Putamen (tissue), 1 donor: ENCODE data around the gene OGFOD3.

Source experiments
- DNase-seq: peaks from one replicate; pipeline ENCODE4 v3.0.0-alpha.2; 2016; ENCODE audit warnings: low spot score

Gene OGFOD3

DNA sequence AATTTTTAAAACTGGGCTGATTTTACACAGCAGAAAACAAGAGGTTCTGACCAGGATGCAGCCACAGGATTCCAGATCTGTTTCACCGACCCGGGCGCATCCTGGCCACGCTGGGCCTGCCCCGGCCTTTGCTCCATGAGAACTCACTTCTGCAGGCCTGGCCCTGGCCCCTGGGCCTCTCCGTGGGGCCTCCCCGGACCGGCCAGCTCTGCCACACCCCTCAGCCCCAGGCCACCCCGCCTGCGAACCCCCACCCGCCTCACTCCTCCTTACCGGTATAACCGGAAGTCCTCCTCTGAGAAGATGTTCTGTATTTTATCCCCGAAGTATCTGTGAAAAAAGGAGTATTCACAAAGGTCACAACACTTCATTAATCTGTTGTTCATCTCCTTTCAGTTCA lies 13.3 kb downstream of the OGFOD3 start:
- no peak for DNase-seq

DNA sequence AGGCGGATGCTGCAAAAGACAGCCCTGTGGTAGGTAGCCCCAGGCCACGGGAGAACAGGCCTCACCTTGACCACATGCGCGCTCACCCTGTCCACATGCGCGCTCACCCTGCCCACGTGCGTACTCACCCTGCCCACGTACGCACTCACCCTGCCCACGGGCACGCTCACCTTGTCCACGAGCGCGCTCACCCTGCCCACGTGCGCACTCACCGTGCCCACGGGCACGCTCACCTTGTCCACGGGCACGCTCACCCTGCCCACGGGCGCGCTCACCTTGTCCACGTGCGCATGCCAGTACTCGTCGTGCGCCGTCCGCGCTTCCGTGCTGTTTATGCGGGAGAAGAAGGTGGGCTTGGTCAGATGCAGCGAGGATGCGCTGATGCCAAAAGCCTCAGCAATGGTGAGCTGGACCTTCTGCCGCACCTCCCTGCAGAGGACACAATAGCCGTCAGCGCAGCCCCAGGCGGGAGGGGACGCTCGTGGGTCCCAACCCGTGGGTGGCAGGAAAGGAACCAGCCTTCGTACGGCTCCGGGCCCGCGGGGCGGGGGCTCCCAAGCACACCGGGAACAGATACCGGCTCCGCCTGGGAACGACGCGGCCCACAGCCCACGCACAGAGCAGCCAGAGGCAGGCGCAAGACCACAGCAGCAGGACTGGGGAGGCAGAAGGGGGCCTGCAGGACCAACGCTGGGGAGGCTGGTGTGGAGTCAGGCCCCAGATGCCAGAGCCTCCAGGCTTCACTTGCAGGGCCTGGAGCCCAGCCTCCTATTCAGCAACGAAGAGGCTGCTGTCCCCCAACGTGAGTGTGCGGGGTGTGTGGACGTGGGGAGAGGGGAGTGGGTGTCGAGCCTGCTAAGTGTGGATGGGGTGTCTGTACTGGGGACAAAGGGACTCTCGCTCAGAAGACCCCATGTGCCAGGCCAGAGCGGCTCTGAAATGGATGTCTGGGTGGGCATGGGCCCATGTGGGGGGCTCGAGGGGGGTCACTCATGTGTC lies 14.4 kb downstream of the OGFOD3 start:
- no peak for DNase-seq

DNA sequence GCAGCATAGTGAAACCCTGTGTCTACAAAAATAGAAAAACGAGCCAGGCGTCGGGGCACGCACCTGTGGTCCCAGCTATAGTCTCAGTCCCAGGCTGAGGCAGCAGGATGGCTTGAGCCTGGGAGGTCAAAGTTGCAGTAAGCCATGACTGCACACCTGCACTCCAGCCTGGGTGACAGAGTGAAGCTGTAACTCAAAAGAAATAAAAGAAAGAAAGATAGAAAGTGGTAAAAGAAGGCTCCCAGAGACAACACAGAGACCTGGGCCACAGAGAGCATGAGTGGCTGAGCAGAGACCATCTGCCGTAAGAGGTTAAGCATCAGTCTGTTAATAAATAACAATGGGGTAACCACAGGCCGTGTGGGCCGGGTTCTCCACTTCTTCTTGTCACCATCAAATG lies 15.5 kb downstream of the OGFOD3 start:
- no peak for DNase-seq

DNA sequence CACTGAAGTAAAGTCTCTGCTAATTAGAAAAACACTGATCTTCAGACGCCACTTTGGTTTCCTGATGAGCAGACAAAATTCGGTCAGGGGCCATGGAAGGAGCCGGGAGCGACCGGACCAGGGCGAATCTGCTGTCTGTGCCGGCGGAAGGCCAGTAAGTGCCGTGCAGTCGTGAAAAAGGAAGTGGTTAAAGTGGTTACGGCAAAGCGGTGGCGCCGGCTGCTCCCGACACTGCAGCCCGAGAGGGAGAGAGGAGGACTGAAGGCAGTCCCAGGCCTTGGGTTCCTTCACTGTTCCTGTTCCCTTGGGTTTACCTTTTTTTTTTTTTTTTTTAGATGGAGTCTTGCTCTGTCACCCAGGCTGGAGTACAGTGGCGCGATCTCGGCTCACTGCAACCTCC lies 17.6 kb downstream of the OGFOD3 start:
- DNase-seq, result no peak

DNA sequence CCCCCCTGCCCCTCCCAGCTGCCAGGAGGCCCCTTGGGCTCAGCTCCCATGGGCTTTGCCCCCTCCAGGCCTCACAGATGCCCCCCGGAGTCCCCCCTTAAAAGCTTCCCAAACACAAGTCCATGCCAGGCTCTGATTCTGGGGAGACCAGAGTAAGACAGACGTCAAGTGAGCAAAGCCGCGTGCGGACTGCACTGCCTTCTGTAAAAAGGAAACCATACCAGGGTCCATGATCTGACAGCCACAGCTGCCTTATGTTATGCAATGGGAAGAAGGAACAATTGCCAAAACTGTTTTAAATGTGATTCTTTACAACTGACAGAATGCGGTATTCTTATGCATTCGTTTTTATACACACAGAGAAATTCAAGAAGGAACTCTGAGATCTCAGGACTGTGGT lies 18.2 kb downstream of the OGFOD3 start:
- no peak for DNase-seq

DNA sequence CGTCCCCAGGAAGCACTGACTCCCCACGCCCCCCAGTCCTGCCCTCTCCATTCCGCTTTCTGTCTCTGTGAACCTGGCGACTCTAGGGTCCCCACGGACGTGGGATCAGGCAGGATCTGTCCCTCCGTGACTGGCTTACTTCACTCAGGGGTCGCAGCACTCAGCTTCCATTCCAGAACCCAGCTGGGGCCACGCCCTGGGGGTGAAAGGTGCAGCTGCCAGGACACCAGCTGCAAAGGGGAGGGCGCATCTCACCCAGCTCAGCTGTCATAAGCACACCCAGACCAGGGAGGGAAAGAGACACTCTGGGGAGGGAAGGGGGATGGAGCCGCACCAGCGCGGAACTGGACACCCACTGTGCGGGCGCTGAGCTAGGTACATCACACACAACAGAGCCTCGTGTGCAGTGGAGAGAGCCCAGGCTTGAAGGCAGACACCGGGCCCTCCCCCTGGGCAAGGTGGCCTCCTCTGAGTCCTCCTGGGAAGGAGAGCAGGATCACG lies 18.7 kb downstream of the OGFOD3 start:
- no peak for DNase-seq

DNA sequence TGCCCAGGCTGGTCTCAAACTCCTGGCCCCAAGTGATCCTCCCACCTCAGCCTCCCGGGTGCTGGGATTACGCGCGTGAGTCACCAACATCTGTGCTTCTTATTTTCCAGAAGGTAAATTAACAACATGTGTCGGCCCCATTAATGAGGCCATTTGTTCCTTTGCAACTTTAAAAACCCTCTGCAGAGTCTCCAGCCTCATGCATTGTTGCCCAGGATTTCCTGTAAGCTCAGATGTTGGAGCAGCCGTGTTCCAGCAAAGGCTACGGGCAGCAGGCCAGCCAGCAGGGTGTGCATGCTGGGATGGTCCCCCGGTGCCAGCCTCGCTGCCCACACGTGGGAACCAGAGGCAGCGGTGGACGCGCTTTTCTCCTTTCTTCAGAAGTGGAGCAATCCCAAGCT lies 19.3 kb downstream of the OGFOD3 start:
- no peak for DNase-seq

DNA sequence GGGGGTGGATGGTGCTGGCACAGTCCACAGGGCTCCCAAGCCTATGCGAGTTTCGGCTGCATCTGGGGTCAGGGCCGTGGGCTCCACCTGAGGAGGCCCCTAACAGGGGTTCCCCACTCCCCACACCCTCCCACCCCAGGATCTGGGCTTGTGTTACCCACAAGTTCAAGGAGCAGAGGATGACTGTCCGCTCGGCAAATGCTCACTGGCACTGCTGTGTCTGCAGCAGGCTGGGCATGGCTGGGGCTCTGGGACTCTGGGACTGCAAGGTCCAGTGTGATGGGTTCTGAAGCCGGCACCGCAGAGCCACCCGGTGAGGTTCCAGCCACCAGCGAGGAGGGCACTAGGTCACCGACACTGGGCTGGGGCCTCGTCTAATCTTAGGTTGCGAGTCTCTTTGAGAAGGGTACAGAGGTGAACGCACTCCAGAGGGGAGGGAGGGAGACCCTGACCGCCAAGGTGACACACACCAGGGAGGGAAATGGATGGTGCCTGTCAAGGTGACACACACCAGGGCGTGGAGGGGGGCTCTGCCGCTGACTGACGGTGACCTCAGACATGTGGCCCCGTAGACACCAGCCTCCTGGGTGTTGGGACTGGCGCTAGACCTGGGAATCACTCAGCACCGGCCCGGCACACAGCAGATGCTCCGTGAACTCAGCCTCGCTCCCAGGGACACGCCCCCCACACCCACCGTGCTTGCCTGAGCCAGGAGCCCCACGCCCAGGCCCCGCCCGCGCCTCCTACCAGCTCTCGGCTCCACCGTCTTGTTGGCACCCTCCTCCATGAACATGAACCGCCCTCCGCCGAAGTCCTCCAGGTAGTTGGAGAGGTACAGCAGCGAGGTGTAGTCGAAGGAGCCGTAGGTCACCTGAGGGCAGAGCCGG lies 20.7 kb downstream of the OGFOD3 start:
- DNase-seq, result no peak

DNA sequence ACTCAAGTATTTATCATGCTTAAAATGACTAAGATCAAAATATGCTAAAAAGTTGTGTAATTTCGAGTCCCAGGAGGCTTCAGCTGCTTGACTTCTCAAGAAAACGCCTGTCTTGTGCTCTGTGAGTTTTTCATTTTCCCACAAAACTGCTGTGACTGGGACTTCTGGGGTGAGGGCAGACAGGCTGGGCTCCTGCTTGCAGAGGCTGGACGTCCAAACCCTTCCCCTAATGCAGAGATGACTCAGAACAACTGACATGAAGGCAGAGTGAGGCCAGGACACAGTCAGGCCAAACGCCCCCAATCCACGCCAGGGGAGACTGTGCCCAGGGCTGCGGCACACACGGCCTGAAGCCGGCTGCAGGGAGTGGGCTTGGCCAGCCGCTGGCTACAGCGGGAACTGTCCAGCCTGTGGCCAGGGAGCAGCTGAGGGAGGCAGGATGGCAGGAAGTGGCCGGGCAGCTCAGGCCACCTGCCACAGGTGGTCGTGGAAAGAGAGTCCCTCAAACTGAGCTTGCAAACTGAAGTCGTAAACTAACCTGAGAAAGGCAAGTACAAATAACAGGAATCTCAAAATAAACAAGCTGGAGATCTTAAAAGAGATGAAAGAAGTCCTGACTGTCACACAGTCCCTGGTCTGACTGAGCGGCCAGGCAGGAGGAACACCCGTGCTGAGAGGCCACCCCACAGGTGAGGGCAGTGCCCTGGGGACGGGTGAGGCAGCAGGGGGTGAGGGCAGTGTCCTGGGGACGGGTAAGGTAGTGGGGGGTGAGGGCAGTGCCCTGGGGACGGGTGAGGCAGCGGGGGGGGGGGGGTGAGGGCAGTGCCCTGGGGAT lies 21.6 kb downstream of the OGFOD3 start:
- DNase-seq, result no peak

DNA sequence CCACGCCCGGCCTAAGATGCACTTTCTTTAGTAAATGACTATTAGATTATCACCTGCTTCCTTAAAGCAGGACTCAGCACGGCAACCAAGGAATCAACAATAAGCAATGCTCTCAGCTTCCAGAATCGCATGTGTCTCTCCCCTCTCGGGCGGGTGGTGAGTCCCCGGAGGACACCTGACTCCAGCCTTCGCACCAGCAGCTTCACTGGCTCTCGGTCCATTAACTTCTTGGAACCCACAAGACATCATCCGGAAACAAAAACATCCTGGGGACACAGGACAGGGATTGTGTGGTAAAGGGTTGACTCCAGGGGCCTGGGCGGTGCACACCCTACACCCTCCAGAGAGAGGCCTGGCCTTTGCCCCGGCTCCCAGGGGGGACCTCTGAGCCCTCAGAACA lies 24.1 kb downstream of the OGFOD3 start:
- DNase-seq, result no peak

DNA sequence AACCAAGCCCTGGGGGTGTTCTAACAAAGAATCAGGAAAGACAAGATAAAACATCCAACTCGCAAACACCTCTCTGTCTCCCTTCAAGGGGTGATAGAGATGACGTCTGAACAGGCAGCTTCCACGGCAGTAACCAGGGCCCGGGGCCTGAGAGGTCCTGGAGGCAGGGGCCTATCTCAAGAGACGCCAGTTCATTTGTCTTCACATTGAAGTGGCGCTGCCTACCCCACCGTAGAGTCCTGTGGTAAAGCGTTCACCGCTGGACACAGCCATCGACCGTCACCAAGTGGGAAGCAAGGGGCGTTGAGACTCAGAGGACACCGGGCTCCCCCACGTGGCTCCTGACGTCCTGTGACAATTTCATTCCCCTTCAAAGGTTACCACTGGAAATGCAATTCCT lies 25.4 kb downstream of the OGFOD3 start:
- no peak for DNase-seq

DNA sequence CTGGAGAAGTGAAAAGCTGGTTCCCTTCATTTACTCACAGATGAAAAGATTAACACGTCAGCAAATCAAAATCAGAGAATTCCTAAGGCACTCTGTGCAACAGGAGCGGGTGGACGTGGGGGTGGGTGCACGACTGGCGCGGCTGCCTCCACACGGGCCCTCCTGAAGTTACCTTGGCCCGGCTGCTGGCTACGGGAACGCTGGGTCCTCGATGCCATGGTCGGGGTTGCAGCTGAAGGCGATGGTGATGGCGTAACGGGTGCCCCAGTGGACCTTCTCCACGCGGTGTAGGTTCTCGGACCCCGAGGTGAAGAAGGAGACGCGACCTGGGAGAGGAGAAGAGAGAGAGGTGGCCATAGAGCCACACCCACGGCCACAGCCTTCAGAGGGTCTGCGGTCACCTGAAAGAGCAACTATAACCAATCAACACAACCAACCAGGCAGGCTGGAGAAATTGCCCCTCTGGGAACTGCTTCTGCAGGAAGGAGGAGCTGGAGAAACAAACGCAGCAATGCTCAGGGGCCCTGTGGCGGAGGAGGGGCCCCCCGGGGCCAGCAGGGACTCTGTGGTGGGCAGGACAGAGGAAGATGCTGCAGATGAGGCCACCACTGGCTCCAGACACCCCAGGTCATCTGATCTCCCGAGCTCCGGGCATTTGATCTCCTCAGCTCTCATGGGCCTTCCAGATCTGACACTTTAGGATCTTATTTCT lies 26.0 kb downstream of the OGFOD3 start:
- no peak for DNase-seq

DNA sequence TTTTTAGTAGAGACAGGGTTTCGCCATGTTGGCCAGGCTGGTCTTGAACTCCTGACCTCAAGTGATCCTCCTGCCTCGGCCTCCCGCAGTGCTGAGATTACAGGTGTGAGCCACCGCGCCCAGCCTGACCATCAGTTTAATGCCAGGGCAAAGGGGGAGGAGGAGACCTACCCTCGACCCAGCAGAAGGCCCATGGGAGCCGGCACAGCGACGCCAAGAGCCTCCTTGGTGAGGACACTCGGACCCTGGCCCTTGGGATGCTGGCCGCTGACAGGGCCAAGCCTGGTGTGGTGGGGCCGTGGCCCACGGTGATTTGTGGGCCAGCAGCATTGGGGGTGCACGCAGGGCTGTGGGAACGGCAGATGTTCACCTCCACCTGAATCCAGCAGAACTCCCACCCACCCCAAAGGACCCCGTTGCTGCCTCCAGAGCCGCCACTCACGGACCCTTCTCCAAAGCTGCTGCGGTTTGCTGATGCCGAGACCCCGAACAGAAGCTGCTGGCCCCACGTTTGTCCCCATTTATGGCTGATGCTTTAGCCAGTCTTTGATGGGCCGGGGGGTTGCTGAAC lies 26.8 kb downstream of the OGFOD3 start:
- DNase-seq, result no peak

DNA sequence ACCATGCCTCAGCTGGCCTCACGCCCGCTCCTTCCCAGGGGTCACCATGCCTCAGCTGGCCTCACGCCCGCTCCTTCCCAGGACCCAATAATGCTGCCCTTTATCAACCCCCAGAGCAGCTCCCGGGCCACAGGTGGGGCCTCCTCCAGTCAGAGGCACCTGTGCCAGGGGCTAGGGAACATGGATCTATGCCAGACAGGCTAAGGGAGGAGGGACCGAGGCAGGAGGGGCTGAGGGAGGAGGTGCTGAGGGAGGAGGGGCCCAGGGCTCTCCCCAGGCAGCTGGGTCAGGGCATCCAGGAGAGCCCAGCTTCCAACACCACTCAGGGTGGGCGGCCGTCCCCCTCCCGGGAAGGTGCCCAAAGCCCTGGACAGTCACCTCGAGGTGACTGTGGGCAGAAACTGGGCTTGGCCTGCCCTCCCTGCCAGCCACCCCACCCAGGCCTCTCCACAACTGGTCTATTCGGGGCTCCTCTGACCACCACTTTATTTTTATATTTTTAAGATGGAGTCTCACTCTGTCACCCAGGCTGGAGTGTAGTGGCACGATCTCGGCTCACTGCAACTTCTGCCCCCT lies 27.4 kb downstream of the OGFOD3 start:
- DNase-seq, result no peak

DNA sequence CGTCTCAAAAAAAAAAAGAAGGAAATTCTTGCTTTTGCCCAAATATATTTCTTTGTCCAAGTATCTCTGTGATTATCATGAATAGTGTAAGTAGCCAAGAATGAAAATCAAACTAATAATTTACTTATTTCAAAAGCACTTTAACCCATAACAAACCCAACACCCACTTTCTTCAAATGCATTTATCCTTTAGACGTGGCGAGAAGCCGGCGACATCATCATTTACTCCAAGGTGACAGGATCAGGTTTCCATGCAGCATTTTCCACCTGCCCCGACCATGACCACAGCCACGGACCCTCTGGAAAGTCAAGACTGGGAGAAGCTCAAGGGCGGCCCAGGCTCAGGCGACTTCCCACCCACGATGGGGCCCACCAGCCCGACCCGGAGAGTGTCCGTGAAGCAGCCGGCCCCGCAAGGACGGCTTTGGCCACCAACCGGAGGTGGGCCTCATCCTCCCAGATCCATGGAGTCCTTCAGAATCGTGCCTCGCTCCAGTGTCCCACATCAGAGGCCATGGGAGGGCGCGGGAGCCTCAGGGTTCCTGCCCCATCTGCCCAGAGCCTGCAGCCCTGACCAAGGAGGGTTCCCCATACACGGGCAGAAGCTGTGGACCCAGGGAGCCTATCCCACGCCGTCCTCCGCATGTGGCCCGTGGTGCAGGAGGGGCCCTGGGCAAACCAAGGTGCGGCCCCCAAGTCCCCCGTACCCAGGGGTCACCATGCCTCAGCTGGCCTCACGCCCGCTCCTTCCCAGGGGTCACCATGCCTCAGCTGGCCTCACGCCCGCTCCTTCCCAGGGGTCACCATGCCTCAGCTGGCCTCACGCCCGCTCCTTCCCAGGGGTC lies 28.1 kb downstream of the OGFOD3 start:
- no peak for DNase-seq

DNA sequence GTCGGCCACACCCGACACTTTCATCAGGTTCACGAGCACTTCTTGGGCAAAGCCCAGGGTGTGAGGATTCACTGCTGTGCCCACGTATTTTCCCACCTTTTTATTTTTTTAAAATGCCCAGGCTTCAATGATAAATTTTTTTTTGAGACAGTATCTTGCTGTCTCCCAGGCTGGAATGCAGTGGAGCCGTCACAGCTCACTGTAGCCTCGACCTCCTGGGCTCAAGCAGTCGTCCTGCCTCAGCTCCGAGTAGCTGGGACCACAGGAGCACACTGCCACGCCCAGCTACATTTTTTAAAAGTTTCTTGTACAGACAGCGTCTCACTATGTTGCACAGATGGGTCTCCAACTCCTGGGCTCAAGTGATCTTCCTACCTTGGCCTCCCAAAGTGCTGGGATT lies 29.0 kb downstream of the OGFOD3 start:
- no peak for DNase-seq

DNA sequence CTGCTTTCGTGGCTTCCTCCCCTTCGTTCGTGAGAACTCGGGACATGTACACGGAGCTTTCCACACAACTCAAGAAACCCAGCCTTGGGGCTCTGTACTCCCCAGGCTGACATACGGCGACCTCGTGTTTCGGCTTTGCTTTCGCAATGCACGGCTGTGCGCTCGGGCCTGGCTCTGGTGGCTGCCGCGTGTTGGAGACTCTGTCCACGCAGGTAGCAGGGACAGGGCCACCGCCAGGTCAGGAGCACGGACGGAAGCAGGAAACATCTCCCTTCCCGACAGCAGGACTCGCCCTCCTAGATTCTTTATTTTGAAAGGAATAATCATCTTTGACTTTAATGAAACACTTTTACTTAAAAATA lies 29.5 kb downstream of the OGFOD3 start:
- no peak for DNase-seq

DNA sequence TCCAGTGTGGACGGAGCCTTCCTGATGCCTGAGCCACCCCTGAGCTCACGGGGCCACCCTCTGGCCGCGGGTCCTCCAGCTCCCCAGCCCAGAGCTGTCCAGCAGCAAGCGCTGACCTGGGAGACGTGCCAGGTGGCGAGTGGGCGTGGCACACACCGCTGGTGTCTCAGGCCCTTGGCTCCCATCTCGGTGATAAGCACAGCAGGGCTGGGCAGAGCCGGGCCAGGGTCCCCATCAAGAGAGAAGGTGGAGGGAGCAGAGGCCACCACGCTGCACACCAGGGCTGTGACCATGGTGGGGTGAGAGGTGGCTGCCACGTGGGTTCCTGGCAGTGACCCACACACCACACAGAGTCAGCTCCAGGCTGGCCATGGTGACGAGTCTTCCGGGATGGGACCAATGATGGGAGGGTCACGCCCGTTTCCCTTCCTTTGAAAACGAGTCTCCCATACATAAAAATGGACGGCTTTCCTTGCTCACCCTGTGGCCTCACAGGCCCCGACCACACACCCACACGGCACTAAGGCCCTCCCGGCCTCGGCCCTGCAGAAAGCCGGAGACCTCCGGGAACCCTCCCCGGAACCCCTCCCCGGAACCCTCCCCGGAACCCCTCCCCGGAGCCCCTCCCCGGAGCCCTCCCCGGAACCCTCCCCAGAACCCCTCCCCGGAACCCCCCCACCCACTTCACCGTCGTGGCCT lies 30.0 kb downstream of the OGFOD3 start:
- DNase-seq, result no peak

DNA sequence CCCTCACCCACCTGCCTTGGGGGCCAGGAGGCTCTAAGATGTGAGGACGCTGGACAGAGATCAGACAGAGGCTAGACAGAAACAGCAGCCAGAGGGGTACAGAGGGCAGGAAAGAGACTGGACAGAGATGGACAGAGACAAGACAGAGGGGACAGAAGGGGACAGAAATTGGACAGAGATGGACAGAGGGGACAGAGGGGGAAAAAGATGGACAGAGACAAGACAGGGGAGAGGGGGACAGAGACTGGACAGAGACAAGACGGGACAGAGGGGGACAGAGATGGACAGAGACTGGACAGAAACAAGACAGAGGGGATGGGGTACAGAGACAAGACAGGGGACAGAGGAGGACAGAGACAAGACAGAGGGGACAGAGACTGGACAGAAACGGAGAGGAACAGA lies 30.7 kb downstream of the OGFOD3 start:
- no peak for DNase-seq
